Endometrial microvascular endothelial cells (primary cell): ENCODE results near the gene TMEM255B. TPM values are rescaled to one million over a fixed set of nuclear protein-coding genes. Genes with fewer than 3 reads are reported as not detected.

Experiments
- in situ Hi-C: cut with HindIII; loops from 2 replicates; pipeline ENCODE4 v1.10.0; 2017; ENCODE audit warnings: low sequenced_read_pairs, low pct_unique_long_range_greater_than_20kb; ENCODE audit errors: inconsistent ontology term
- total RNA-seq: library from RNA; depleted of rRNA; stranded (reverse); fragments of >200 nt; gene quantifications from one replicate; pipeline ENCODE4 v1.2.3, GENCODE V29; 2015; ENCODE audit errors: inconsistent ontology term

The TMEM255B gene
- total RNA-seq, 1 donor from 2014 or later: 31.3 TPM

- in situ Hi-C loops: no loop called here
Observed at GRCh38 chr13:113808058-113808834, 49.2 kb downstream of the TMEM255B start.

DNA sequence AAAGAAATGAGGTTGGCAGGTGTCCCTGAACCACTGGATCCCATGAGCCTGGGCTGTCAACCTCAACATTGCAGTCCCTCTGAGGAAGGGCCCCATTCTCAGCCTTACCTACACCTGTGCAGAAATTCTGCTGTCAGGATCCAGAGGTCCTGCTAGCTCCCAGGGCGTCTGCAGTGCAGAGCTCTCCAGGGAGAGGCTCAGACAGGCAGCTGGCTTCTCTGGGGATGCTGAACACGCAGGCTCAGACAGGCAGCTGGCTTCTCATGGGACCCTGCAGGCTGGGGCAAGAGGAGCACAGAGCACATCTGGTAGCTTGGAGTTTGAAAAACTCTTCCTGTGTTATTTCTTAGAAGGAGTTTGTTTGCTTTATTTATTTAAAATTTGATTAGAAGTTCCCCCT is 50.9 kb downstream of the TMEM255B start:
- in situ Hi-C loops: no loop called here

GRCh38 chr13:113810640-113811039 is 51.6 kb downstream of the TMEM255B start:
- in situ Hi-C loops: no loop called here

GRCh38 chr13:113811081-113811928 is 52.3 kb downstream of the TMEM255B start:
- in situ Hi-C loops: no loop called here

DNA sequence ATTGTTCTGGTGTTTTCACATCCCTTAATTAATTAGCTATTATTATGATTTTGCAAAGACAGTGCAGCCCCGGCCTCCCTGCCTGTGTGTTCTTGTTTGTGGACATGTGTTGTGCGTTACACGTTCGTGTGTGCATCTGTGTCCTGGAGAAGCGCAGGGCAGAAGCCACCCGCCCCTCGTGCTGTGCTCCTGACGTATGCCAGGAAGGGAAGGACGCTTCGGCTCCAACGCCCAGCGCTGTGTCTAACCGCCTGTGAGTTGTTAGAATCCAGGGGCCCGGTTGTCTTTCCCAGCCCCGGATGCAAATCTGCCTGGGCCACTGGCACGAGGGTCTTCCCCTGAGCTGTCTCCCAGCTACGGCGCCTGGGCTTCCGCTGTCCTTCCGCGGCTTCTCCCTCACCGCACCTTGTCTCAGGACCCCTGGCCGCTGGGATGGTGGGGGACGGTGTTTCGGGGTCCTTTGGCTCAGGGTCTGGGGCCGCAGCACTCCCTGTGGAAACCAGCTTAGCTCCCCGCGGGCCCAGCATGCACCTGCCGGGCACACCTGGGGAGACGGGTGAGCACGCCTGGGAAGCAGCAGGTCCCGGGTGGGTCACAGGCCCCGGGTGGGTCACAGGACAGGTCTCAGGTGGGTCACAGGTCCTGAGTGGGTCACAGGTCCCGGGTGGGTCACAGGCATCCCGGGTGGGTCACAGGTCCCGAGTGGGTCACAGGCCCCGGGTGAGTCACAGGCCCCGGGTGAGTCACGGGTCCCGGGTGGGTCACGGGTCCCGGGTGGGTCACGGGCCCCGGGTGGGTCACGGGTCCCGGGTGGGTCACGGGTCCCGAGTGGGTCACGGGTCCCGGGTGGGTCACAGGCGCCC is 53.4 kb downstream of the TMEM255B start:
- in situ Hi-C loops: no loop called here

- in situ Hi-C loops: no loop called here
Observed at GRCh38 chr13:113813070-113813748, 54.2 kb downstream of the TMEM255B start.

GRCh38 chr13:113813749-113814434 is 54.9 kb downstream of the TMEM255B start:
- in situ Hi-C loops: no loop called here

DNA sequence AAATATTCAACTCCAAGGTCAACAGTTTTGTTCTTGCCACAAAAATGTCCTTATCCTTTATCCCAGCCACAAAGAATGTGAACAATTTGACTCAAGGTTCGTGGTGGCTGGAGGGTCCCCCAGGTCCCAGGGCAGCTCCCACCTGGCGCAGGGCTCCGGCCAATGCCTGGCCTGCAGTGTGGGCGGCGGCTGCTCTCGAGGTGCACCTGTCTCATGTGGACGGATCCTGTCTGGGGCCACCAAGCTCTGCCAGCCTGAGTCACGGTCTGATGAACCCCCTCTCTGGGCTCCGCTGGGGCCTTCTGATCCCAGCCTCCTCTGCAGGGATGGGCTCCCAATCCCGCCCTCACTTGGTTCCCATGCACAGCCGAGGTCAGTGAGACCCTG is 55.4 kb downstream of the TMEM255B start:
- in situ Hi-C loops: no loop called here

- in situ Hi-C loops: no loop called here
Observed at GRCh38 chr13:113815151-113816058, 56.4 kb downstream of the TMEM255B start.

DNA sequence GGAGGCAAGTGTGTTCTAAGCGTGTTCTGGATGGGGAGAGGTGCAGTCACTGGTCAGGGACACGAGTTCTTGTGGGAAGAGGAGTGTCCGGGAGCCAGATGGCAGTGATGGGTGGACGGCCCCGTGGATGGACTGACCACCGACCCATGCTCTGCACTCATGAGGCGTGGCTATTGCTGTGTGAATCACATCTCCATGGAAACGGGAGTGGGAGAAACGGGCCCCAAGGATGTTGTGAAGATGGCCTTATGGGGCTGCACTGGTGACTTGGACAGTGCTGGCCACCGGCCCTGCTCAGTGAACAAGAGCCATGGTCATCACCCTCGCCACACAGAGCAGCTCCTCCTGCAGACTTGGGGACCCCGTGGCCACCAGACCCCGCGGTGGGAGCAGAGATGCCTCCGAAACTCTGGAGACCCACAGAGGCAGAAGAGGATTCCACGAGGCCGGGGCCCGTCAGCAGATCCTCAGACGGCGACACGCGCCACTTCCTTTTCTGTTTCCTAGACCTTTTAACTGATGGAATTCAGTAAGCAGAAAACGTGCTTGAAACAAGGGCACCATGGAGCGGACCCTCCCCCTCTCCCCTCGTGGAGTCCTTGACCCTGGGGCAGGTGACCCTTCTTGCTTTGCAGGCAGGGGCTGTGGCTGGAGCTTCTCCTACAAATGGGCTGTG is 57.4 kb downstream of the TMEM255B start:
- in situ Hi-C loops: no loop called here

GRCh38 chr13:113816946-113817859 is 58.2 kb downstream of the TMEM255B start:
- in situ Hi-C loops: no loop called here

DNA sequence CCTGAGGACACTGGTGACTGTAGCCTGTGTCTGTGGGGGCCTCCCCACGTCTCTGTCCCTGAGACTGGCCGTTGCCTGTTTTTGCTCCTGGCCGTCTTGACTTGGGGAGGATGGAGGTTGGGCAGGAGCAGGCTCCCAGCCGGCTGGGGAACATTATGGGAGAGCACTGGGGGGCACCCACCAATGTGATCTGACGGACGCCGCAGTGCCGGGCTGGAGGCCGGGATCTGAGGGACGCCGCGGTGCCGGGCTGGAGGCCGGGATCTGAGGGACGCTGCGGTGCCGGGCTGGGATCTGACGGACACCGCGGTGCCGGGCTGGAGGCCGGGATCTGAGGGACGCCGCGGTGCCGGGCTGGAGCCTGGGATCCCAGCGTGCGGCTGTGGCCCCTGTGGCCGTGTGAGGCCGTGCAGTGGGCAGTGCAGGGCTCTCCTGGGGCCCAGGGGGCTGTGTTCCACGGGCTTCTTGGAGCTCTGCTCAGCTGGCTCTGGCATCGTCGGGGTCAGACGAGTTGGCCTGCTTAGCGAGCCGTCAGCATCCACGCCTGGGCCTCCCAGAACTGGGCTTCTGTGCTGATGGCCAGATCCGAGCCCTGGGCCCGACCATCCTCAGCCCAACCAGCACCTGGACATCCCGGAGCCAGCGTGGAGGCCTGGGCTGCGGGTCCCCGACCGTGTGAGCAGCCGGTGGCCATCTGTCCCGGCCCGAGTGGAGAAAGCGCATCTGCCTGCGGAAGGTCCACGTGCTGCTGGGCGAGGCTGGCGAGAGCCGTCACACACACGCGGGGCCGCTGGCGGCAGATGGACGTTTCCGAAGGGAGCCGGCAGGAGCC is 59.0 kb downstream of the TMEM255B start:
- in situ Hi-C loops: no loop called here

- in situ Hi-C loops: no loop called here
Observed at GRCh38 chr13:113818700-113819295, 59.8 kb downstream of the TMEM255B start.

- in situ Hi-C loops: no loop called here
Observed at GRCh38 chr13:113819341-113819730, 60.3 kb downstream of the TMEM255B start.
